ENCODE results near the gene RNF8.

DNA sequence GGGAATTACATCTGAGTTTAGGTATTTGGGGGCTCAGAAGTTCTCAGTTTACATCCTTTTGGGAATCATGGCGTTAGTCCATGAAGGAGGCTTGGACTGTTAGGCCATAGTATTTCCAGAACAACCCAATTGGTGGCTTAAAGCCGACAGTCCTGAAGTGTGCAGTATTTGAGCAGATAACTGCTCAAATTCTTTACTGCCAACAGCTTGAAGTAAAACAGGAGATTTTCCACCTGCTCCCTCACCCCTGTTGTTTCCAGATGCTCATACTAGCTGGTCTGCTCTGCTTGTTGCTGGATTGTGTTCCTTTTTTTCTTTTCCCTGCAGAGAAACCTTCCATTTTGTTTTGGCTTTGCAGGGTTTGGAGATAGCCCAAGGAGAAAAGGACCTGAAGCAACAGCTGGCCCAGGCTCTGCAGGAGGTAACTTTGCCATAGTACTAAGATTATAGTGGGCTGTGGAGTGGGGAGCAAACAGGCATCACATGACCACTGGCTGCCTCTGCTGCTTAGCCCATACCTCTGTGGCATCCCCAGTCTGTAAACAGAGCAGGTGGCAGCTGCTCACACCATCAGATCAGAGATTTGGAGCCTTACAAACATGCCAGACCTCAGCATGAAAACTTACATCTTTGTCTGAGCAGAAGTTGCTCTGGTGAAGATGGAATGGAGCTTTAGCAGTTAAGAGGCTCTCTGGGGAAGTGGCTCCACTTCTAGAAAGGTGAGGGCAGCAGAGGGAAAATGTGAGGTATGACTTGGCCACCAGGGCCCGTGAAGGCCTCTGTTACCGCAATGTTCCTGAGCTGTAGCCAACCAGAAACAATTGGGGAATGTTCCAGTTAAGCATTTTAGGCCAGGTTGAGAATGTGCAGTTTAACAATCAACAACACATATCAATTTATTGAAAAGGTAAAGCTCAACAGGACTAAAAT, 17.6 kb downstream of the RNF8 start:
- TF ChIP-seq, protein P1, sequence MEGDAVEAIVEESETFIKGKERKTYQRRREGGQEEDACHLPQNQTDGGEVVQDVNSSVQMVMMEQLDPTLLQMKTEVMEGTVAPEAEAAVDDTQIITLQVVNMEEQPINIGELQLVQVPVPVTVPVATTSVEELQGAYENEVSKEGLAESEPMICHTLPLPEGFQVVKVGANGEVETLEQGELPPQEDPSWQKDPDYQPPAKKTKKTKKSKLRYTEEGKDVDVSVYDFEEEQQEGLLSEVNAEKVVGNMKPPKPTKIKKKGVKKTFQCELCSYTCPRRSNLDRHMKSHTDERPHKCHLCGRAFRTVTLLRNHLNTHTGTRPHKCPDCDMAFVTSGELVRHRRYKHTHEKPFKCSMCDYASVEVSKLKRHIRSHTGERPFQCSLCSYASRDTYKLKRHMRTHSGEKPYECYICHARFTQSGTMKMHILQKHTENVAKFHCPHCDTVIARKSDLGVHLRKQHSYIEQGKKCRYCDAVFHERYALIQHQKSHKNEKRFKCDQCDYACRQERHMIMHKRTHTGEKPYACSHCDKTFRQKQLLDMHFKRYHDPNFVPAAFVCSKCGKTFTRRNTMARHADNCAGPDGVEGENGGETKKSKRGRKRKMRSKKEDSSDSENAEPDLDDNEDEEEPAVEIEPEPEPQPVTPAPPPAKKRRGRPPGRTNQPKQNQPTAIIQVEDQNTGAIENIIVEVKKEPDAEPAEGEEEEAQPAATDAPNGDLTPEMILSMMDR (IDR thresholded peaks at IDR 0.05; ENCODE audit: insufficient read depth, low read length) = no peak
- TF ChIP-seq, protein P2, sequence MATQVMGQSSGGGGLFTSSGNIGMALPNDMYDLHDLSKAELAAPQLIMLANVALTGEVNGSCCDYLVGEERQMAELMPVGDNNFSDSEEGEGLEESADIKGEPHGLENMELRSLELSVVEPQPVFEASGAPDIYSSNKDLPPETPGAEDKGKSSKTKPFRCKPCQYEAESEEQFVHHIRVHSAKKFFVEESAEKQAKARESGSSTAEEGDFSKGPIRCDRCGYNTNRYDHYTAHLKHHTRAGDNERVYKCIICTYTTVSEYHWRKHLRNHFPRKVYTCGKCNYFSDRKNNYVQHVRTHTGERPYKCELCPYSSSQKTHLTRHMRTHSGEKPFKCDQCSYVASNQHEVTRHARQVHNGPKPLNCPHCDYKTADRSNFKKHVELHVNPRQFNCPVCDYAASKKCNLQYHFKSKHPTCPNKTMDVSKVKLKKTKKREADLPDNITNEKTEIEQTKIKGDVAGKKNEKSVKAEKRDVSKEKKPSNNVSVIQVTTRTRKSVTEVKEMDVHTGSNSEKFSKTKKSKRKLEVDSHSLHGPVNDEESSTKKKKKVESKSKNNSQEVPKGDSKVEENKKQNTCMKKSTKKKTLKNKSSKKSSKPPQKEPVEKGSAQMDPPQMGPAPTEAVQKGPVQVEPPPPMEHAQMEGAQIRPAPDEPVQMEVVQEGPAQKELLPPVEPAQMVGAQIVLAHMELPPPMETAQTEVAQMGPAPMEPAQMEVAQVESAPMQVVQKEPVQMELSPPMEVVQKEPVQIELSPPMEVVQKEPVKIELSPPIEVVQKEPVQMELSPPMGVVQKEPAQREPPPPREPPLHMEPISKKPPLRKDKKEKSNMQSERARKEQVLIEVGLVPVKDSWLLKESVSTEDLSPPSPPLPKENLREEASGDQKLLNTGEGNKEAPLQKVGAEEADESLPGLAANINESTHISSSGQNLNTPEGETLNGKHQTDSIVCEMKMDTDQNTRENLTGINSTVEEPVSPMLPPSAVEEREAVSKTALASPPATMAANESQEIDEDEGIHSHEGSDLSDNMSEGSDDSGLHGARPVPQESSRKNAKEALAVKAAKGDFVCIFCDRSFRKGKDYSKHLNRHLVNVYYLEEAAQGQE (IDR thresholded peaks at IDR 0.05; ENCODE audit: insufficient replicate concordance, low read depth) = no peak
